Esophagus muscularis mucosa (tissue), 4 donors: ENCODE results near the gene CXXC5. TPM values are rescaled to one million over a fixed set of nuclear protein-coding genes. Genes with fewer than 3 reads are reported as not detected.

ENCODE experiments used
- DNase-seq: peaks from one replicate; pipeline ENCODE4 v3.0.0-alpha.2; 2017; ENCODE audit errors: extremely low spot score
- H3K27ac ChIP-seq, 4 donors: fragments of 200-600 bp; sonication (generic); replicated peaks in 1 of 4; 1 replicate in 3 of 4; 2 replicates in 1 of 4; pipeline ENCODE4 v1.5.1; 2016 to 2019; ENCODE audit warnings: mild to moderate bottlenecking in 1 of 4
- H3K27me3 ChIP-seq, 4 donors: fragments of 200-600 bp; sonication (generic); one replicate each; pipeline versions ENCODE4 v1.5.1 to v1.6.0; 2016 to 2019
- H3K36me3 ChIP-seq, 4 donors: fragments of 200-600 bp; sonication (generic); one replicate each; pipeline ENCODE4 v1.5.1; 2016 to 2019
- H3K4me1 ChIP-seq, 4 donors: fragments of 200-600 bp; sonication (generic); one replicate each; pipeline ENCODE4 v1.5.1; 2016 to 2019
- H3K4me3 ChIP-seq, 4 donors: fragments of 200-600 bp; sonication (generic); 1 replicate in 2 of 4; 2 replicates in 2 of 4; pipeline ENCODE4 v1.5.1; 2016 to 2019; ENCODE audit warnings: mild to moderate bottlenecking in 4 of 4, moderate library complexity in 1 of 4
- H3K9me3 ChIP-seq, 4 donors: fragments of 200-600 bp; sonication (generic); 1 replicate in 3 of 4; 2 replicates in 1 of 4; pipeline ENCODE4 v1.5.1; 2016 to 2019
- EP300 ChIP-seq: sonication (generic); formaldehyde crosslinking; IDR thresholded peaks from one replicate; pipeline ENCODE4 v1.6.1; 2017; ENCODE audit warnings: antibody characterized with exemption
- POLR2A ChIP-seq: fragments of 450-650 bp; IDR thresholded peaks from one replicate; pipeline ENCODE4 v1.6.1; 2017; ENCODE audit warnings: antibody characterized with exemption, moderate library complexity, mild to moderate bottlenecking, low read depth
- POLR2AphosphoS5 ChIP-seq, 2 donors: sonication (generic); formaldehyde crosslinking; IDR thresholded peaks; one replicate each; pipeline ENCODE4 v1.6.1; 2017; ENCODE audit warnings: antibody characterized with exemption in 2 of 2
- WGBS: methylation state at CpG from one replicate; pipeline ENCODE4 v1.1.5; 2018; 5-methylcytosine and 5-hydroxymethylcytosine counted together
- intact Hi-C: fragments of 100-400 bp; cut with DNase I; formaldehyde crosslinking; loops from one replicate; pipeline ENCODE4 v1.15.1; 2023
- total RNA-seq, 4 donors: library from RNA; depleted of rRNA; stranded (reverse); fragments of >200 nt; gene quantifications; one replicate each; pipeline versions ENCODE4 v1.1.0 to v1.2.1, GENCODE V29; 2016
- TF ChIP-seq, protein P1 (sequence below), 3 experiments: fragments of 200-600 bp in 2 of 3; fragments of 450-650 bp in 1 of 3; sonication (generic) in 2 of 3; IDR thresholded peaks; one replicate each; pipeline ENCODE4 v1.5.1; 2017 to 2019; ENCODE audit warnings: antibody characterized with exemption in 3 of 3, mild to moderate bottlenecking in 2 of 3, moderate library complexity in 1 of 3

Gene CXXC5
- total RNA-seq, 4 donors from 2014 or later = 22.0 to 32.4 (median 27.8) TPM

DNA sequence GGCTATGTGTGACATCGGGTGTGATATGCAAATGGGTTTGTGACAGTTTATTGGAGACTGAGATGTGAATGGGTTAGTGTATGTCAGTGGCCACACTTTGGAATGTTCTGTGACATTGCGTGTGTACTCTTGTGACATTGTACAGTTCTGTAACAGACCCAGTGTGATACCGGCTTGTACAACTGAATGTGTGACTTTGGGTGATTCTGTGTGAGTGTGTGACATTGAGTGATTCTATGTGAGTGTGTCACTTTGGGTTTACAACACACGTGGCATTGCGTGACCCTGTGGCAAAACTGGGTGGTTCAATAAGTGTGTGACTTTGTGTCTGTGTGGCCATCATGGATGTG is 38.2 kb downstream of the CXXC5 start:
- peaks cover 5 to 30% (median 21%) of the 10 kb centered on the region in 4 donors for H3K36me3 ChIP-seq
- DNase-seq = no peak
- H3K27me3 ChIP-seq = no peaks in the 10 kb centered on the region
- H3K27ac ChIP-seq = no peak overlapping the region
- intact Hi-C loops = no loop called here
- no peak for TF ChIP-seq EP300
- TF ChIP-seq, protein P1, sequence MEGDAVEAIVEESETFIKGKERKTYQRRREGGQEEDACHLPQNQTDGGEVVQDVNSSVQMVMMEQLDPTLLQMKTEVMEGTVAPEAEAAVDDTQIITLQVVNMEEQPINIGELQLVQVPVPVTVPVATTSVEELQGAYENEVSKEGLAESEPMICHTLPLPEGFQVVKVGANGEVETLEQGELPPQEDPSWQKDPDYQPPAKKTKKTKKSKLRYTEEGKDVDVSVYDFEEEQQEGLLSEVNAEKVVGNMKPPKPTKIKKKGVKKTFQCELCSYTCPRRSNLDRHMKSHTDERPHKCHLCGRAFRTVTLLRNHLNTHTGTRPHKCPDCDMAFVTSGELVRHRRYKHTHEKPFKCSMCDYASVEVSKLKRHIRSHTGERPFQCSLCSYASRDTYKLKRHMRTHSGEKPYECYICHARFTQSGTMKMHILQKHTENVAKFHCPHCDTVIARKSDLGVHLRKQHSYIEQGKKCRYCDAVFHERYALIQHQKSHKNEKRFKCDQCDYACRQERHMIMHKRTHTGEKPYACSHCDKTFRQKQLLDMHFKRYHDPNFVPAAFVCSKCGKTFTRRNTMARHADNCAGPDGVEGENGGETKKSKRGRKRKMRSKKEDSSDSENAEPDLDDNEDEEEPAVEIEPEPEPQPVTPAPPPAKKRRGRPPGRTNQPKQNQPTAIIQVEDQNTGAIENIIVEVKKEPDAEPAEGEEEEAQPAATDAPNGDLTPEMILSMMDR (IDR thresholded peaks at IDR 0.05) = no peak
- H3K9me3 ChIP-seq = no peaks in the 10 kb centered on the region
- H3K4me3 ChIP-seq = no peak overlapping the region
- WGBS = 86% methylated on average over 5 of the region's 5 CpGs
- H3K4me1 ChIP-seq = peaks cover 41 to 69% (median 56%) of the 10 kb centered on the region in 4 donors

DNA sequence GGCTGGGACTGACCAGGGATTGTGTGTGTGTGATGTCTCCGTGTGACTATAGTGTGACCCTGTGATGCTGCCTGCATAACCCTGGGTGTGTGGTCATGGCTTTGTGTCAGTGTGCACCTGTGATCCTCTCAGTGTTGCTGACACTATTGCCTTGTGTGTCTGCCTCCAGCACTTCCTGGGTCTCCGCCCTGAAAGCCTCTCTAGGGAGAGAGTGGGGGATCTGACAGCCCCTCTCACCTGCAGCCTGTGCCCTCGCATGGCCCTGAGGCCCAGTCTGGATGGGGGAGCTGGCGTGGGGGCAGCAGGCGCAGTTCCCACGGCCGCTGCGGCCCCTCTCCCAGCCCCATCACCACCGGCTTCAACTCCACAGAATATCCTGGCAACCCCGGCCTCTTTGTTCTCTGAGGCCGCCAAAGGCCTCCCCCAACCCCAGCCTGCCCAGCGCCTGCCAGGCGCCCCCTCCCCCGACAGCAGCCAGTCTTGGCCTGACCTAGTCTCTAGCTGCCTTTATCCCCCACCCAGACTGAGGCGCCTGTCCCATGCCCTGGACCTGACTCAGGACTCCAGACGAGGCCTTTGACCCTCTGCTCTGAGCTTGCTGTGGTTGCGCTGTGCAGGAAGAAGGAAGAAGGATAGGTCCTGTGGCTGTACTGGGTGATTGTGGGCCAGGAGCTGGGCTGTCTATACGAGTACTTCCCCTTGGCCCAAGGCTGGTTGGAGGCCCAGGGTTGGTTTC is 38.7 kb downstream of the CXXC5 start:
- H3K9me3 ChIP-seq = no peaks in the 10 kb centered on the region
- H3K4me1 ChIP-seq = peaks cover 41 to 69% (median 53%) of the 10 kb centered on the region in 4 donors
- peak overlapping the region in 1 of 4 donors; percentile 45 for H3K27ac ChIP-seq
- 88% methylated on average over 18 of the region's 18 CpGs for WGBS
- no peaks in the 10 kb centered on the region for H3K27me3 ChIP-seq
- DNase-seq = no peak
- intact Hi-C loops = no loop called here
- peaks cover 5 to 24% (median 16%) of the 10 kb centered on the region in 4 donors for H3K36me3 ChIP-seq
- TF ChIP-seq, protein P1 (IDR thresholded peaks at IDR 0.05) = no peak
- TF ChIP-seq POLR2A (no peak), POLR2AphosphoS5 (IDR thresholded peaks at IDR 0.05) (no peak), EP300 (no peak)
- H3K4me3 ChIP-seq = no peak overlapping the region

DNA sequence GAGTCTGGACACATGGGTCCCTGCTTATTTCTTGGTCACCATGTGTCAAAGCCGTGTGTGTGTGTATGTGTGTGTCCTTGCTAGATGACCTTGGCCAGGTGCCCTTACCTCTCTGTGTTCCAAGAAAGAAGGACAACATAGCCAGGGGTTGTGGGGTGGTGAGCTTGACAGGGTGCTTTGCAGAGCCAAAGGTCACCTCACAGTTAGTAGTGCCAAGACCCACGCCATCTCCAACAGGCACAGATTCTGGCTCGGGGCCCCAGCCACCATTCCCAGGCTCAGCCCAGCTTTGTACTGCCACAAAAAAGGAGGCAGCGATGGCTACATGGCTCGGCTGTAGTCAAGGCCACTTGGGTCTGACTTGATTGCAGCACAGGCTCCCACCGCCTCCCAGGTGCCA is 39.5 kb downstream of the CXXC5 start:
- H3K27ac ChIP-seq = no peak overlapping the region
- 20% methylated on average over 1 of the region's 6 CpGs for WGBS

DNA sequence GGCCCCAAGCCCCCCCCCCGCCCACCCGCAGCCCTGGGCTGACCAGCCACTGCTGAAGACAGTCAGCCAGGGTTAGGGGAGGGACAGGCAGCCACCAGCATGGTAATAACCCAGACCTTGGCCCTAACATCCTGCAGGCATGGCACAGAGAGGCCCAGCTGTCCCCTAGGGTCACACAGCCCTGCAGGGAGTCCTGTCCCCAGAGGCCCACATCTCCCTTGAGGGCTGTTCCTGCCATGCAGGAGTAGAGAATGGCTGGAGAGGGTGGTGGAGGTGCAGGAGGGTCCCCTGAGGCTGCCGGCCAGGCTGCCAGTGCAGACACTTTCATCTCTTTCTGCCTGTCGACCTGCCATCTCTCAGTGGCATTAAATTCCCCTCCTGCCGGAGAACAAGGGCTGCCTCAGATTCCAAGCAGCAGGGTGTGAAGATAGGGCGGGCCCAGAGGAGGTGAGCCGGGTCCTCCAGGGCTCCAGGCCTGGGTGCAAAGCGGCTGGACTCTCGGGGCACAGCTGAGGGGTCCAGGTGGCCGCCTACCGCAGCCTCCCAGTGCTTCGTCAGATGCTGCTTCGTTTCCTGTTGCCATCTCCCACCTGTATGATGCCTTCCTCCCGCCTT is 40.0 kb downstream of the CXXC5 start:
- Histone ChIP-seq H3K27ac (no peak overlapping the region), H3K36me3 (peaks cover 5 to 13% (median 9%) of the 10 kb centered on the region in 4 donors), H3K9me3 (no peaks in the 10 kb centered on the region), H3K4me1 (peaks cover 50 to 76% (median 57%) of the 10 kb centered on the region in 4 donors), H3K27me3 (no peaks in the 10 kb centered on the region), H3K4me3 (no peak overlapping the region)
- DNase-seq = no peak
- WGBS = 89% methylated on average over 7 of the region's 14 CpGs
- TF ChIP-seq, protein P1 (IDR thresholded peaks at IDR 0.05) = no peak
- TF ChIP-seq EP300 (no peak), POLR2A (no peak), POLR2AphosphoS5 (IDR thresholded peaks at IDR 0.05) (no peak)
- intact Hi-C loops = no loop called here

More for the DNA sequence above, 39.5 kb downstream of the CXXC5 start:
- intact Hi-C loops = no loop called here
- no peaks in the 10 kb centered on the region for H3K9me3 ChIP-seq
- H3K36me3 ChIP-seq = peaks cover 5 to 16% (median 13%) of the 10 kb centered on the region in 4 donors
- DNase-seq = no peak
- no peak overlapping the region for H3K4me3 ChIP-seq
- peaks cover 45 to 71% (median 52%) of the 10 kb centered on the region in 4 donors for H3K4me1 ChIP-seq
- TF ChIP-seq, protein P1 (IDR thresholded peaks at IDR 0.05) = no peak
- TF ChIP-seq EP300 (no peak), POLR2A (no peak), POLR2AphosphoS5 (IDR thresholded peaks at IDR 0.05) (no peak)
- H3K27me3 ChIP-seq = no peaks in the 10 kb centered on the region
